SK-N-SH treated with all-trans-retinoic acid at 6 μM for 48 hours (cell line): ENCODE data around the gene AFAP1.

ENCODE experiments used
- ATAC-seq: fragments of 200-7000 bp; cut with Tn5 transposase; 3 replicates; pipeline ENCODE4 v1.9.1; 2020; ENCODE audit warnings: mild to moderate bottlenecking, moderate library complexity
- ARNTL ChIP-seq: fragments of 450-650 bp; formaldehyde crosslinking; IDR thresholded peaks from 2 replicates; pipeline ENCODE4 v1.5.0; 2020; ENCODE audit warnings: low read depth, mild to moderate bottlenecking, moderate library complexity, borderline replicate concordance
- BACH2 ChIP-seq: fragments of 250-450 bp; sonication (Bioruptor Pico); IDR thresholded peaks from 2 replicates; pipeline ENCODE4 v1.9.0; 2021; ENCODE audit warnings: mild to moderate bottlenecking, borderline replicate concordance
- CREB5 ChIP-seq: fragments of 250-450 bp; sonication (Bioruptor Pico); IDR thresholded peaks from 2 replicates; pipeline ENCODE4 v1.5.1; 2020; ENCODE audit warnings: low read depth, mild to moderate bottlenecking, moderate library complexity
- CSDC2 ChIP-seq: fragments of 250-450 bp; sonication (Bioruptor Pico); IDR thresholded peaks from 2 replicates; pipeline ENCODE4 v1.5.0; 2020; ENCODE audit warnings: mild to moderate bottlenecking, moderate library complexity
- GLIS3 ChIP-seq: fragments of 250-450 bp; sonication (Bioruptor Pico); IDR thresholded peaks from 2 replicates; pipeline ENCODE4 v1.5.0; 2020; ENCODE audit warnings: mild to moderate bottlenecking, moderate library complexity
- ISL1 ChIP-seq: fragments of 250-450 bp; sonication (Bioruptor Pico); IDR thresholded peaks from 2 replicates; pipeline ENCODE4 v2.1.2; 2022; ENCODE audit warnings: mild to moderate bottlenecking, moderate library complexity
- OSR1 ChIP-seq: fragments of 250-450 bp; sonication (Bioruptor Pico); IDR thresholded peaks from 2 replicates; pipeline ENCODE4 v1.8.0; 2022; ENCODE audit warnings: moderate library complexity, mild to moderate bottlenecking, inconsistent platforms
- PATZ1 ChIP-seq: fragments of 250-450 bp; sonication (Bioruptor Pico); IDR thresholded peaks from 2 replicates; pipeline ENCODE4 v1.8.0; 2020; ENCODE audit warnings: mild to moderate bottlenecking, moderate library complexity, borderline replicate concordance
- POU6F1 ChIP-seq: fragments of 250-450 bp; sonication (Bioruptor Pico); IDR thresholded peaks from 2 replicates; pipeline ENCODE4 v1.8.0; 2021; ENCODE audit warnings: low read depth, mild to moderate bottlenecking, moderate library complexity, borderline replicate concordance
- RARB ChIP-seq: fragments of 250-450 bp; sonication (Bioruptor Pico); IDR thresholded peaks from 2 replicates; pipeline ENCODE4 v1.8.0; 2021; ENCODE audit warnings: mild to moderate bottlenecking, moderate library complexity
- SNAI2 ChIP-seq: fragments of 250-450 bp; sonication (Bioruptor Pico); IDR thresholded peaks from 2 replicates; pipeline ENCODE4 v1.5.0; 2020; ENCODE audit warnings: mild to moderate bottlenecking, moderate library complexity
- TCF4 ChIP-seq: fragments of 250-450 bp; sonication (Bioruptor Pico); IDR thresholded peaks from 2 replicates; pipeline ENCODE4 v1.8.0; 2021; ENCODE audit warnings: mild to moderate bottlenecking, moderate library complexity, borderline replicate concordance
- TSHZ2 ChIP-seq: fragments of 250-450 bp; sonication (Bioruptor Pico); IDR thresholded peaks from 2 replicates; pipeline ENCODE4 v1.5.0; 2020; ENCODE audit warnings: mild to moderate bottlenecking, moderate library complexity
- ZC3H10 ChIP-seq: fragments of 250-450 bp; sonication (Bioruptor Pico); IDR thresholded peaks from 2 replicates; pipeline ENCODE4 v1.5.1; 2021; ENCODE audit warnings: mild to moderate bottlenecking, moderate library complexity
- ZFP3 ChIP-seq: fragments of 250-450 bp; sonication (Bioruptor Pico); IDR thresholded peaks from 2 replicates; pipeline ENCODE4 v1.5.0; 2020; ENCODE audit warnings: mild to moderate bottlenecking, moderate library complexity
- ZFP30 ChIP-seq: fragments of 450-650 bp; formaldehyde crosslinking; IDR thresholded peaks from 2 replicates; pipeline ENCODE4 v1.5.0; 2022; ENCODE audit warnings: mild to moderate bottlenecking, moderate library complexity
- ZNF565 ChIP-seq: fragments of 450-650 bp; formaldehyde crosslinking; conservative IDR thresholded peaks from 2 replicates; pipeline ENCODE4 v1.5.0; 2020; ENCODE audit warnings: low read depth, mild to moderate bottlenecking, moderate library complexity
- ZNF70 ChIP-seq: fragments of 450-650 bp; formaldehyde crosslinking; IDR thresholded peaks from 2 replicates; pipeline ENCODE4 v1.5.0; 2020; ENCODE audit warnings: mild to moderate bottlenecking, moderate library complexity
- ZNF8 ChIP-seq: fragments of 450-650 bp; formaldehyde crosslinking; IDR thresholded peaks from 2 replicates; pipeline ENCODE4 v1.5.0; 2020; ENCODE audit warnings: mild to moderate bottlenecking, moderate library complexity

The AFAP1 gene

DNA sequence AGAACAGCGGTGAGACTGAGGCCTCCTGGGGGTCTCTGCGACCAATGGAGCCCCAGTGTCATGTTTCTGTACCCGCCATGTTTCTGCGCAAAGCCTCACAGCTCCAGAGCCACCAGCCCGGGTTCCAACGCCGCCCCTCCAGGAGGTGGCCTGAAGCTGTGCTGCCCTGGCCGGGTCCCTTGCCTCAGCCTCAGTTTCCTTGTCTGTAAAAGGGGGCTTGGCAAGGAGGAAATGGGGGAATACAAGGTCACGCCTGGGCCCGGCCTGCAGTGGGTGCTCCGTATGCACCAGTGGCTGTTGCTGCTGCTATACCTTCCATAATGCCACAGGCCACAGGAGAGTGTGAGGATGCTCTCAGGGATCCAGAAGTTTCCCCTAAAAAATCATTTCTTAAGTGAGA lies 229.5 kb downstream of the AFAP1 start (continued):
- TF ChIP-seq CSDC2 (no peak), CREB5 (no peak), TCF4 (CRISPR knock-in tag) (no peak), TSHZ2 (CRISPR knock-in tag) (no peak)

DNA sequence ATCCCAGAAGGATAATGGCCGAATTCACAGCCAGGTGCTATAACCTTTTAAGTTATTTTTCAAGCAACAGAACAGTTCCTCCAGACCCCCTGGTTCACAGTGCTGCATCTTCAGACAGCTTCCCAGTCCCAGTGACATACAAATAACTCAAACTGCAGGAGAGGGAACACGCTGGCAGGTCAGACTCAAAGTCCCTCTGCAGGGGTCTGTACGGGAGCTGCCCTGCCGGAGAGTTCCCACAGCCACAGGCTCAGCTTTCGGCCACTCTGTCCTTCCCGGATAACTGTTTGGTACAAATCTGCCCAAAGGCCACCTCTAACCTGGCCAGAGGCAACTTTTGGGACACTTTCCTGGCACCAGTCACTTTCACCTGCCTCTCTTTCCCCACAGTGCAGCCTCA lies 230.2 kb downstream of the AFAP1 start:
- ATAC-seq = no peak
- no peak for TF ChIP-seq ARNTL
- no peak for TF ChIP-seq ZNF565 (CRISPR knock-in tag)
- no peak for TF ChIP-seq TCF4 (CRISPR knock-in tag)
- TF ChIP-seq POU6F1 (CRISPR knock-in tag) = no peak
- TF ChIP-seq GLIS3 (CRISPR knock-in tag) = no peak
- TF ChIP-seq ZC3H10 (CRISPR knock-in tag) = no peak
- TF ChIP-seq CSDC2 = no peak
- no peak for TF ChIP-seq ZFP3 (CRISPR knock-in tag)

- TF ChIP-seq PATZ1 (CRISPR knock-in tag) (no peak), TSHZ2 (CRISPR knock-in tag) (no peak), TCF4 (CRISPR knock-in tag) (no peak), BACH2 (CRISPR knock-in tag) (no peak), SNAI2 (CRISPR knock-in tag) (no peak), ISL1 (CRISPR knock-in tag) (no peak), ZC3H10 (CRISPR knock-in tag) (no peak), ZFP3 (CRISPR knock-in tag) (no peak), OSR1 (no peak), ZNF565 (CRISPR knock-in tag) (no peak), CSDC2 (no peak), RARB (CRISPR knock-in tag) (no peak), POU6F1 (CRISPR knock-in tag) (no peak), ZNF8 (no peak), CREB5 (no peak), ZFP30 (CRISPR knock-in tag) (no peak), ZNF70 (no peak), ARNTL (no peak)
- no peak for ATAC-seq
These were observed 230.7 kb downstream of the AFAP1 start for GRCh38 chr4:7708981-7709380.
